Activated CD4-positive, CD25-positive, alpha-beta regulatory T cell treated with anti-CD3 and anti-CD28 coated beads, Interleukin-2, amount 50 U/mL, for 16 hours (primary cell): ENCODE results near the gene NTRK2.

ENCODE experiments used
- DNase-seq: peaks from one replicate; pipeline ENCODE4 v3.0.0-alpha.2; 2020; ENCODE audit warnings: low read depth, low spot score

The NTRK2 gene

DNA sequence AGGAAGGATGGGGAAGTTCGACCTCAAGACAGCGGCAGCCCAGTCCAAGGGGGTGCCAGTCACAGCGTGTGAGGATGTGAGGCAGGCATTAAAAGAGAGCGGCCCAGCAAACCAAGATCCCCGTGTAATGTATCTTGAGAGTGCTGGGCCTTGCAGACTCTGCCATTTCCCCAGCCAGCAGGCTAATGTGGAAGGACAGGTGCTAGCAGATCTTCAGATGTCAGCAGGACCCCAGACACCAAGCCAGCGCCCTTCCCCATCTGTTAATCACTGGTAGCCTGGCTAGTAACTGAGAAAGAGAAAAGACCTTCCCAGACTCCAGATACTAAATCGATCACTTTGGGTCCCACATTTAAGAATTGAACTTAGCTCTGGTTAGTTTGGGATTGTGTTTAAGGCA, 62.2 kb downstream of the NTRK2 start:
- DNase-seq = no peak

DNA sequence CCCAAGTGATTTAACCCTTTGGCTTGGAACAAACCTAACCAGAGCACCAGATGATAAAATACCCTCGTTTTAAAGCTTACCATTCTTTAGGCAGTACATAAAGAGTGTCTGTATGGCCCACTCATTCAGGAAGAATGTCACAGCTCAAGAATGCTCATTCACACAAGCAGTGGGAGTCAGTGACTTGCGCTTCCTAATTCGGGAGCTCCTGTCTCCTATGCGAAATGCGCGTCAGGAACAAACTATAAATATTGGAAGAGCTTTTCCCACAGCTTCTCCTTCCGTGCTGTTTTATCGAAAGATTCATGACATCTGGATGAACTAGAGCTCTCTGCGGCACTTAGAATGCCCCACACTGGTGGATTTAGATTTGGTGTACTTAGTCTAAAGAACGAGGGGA, 66.6 kb downstream of the NTRK2 start:
- no peak for DNase-seq

DNA sequence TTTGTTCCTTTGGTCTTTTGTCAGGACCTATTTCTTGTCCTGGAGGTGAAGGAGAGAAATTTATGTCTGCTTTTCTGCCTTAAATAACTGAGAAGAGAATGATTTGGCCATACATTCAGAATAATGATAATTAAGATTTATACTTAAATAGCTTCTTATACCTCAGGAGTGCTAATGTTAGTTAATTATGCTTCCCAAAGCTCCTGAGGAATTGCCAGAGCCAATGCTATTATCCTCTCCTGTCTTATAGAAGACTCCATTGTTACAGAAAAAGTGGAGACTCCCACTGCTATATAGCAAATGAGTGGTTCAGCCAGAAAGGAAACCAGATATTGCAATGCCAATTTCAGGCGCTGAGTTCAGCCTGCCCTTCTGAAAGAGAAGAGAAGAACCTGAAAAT, 67.0 kb downstream of the NTRK2 start:
- DNase-seq = no peak

DNA sequence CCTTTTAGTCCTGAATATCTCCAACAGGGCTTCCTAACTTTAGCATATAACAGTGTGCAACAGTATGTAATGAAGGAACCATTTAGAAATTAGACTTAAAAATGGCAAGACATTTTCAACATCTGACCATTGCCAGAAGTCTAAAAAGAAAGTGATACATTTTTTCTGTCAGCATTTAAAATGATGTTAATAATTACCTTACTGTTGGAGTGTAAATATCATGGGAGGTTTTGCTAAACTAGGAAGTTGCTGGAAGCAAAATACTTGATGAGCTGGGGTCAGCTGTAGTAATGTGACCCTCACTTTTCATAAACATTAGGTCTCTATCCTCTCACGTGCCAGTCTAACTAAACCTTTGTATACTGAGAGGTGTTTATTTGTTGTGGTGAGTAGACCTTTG, 68.8 kb downstream of the NTRK2 start:
- no peak for DNase-seq

DNA sequence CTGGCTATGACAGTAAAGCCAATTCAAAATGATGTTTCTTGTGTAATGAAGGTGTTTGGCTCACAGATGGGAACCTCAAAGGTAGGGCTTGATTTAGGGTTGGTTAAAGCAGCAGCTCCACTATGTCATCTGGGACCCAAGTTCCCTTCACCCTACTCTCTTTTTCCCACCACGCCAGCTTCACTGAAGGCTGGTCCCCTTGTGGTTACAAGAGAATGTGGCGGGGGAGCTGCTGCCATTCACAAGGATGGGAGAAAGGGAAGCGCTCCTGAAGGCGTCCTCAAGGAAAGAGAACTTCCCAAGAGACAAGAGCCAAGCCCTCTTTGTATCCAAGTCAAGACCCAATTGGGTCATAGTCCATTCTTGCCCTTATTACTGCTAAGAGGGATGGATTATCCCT, 72.7 kb downstream of the NTRK2 start:
- no peak for DNase-seq

DNA sequence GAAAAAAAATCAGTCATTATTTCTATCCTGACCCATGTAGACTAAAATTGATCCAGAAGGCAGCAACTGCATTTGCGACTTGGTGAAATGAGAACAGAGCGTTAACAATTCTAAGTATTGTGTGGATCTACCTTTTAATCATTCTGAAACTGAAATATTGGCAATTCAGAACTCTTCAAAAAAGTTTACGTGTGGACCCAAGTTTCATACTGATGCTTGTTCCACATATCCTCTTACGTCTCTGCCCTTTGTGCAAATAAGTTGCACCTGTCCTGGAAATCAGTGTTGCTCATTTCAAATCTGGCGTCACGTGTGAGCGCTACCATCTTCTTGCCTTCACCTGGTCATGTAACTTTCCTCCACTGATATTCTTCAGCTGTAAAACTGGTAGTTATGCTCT, 74.7 kb downstream of the NTRK2 start:
- DNase-seq = no peak

DNA sequence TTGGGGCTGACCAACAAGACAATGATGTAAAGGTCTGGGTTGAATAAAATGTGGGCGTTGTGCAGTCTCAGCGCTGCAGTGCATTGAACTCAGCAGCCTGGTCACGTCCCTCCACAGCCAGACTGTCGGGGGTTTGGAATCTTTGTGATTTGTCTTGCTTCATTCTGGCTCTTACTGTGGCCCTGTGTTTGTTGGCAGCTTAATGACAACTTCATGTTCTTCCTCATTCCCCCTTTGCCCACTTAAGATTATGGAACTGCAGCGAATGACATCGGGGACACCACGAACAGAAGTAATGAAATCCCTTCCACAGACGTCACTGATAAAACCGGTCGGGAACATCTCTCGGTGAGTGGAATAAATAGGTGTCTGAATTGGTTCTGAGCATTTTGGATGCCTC, 75.2 kb downstream of the NTRK2 start:
- no peak for DNase-seq

DNA sequence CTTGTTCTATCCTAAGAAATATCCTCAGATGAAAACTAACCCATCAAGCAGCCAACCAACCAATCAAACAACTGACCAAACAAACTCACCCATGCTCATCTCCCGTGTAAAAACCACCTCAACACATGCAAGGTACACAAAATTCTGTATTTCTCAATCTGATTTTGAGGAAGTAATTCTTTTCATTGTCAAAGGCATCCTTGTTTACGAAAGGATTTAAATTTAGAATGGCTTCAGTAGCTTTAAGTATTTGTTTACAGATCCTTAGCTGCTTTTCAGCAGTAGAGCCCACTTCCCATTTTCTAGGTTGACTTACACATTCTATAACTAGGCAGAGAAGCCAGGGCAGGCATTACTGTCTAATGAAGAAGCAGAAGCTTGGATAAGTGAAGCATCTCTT, 78.6 kb downstream of the NTRK2 start:
- DNase-seq = no peak

DNA sequence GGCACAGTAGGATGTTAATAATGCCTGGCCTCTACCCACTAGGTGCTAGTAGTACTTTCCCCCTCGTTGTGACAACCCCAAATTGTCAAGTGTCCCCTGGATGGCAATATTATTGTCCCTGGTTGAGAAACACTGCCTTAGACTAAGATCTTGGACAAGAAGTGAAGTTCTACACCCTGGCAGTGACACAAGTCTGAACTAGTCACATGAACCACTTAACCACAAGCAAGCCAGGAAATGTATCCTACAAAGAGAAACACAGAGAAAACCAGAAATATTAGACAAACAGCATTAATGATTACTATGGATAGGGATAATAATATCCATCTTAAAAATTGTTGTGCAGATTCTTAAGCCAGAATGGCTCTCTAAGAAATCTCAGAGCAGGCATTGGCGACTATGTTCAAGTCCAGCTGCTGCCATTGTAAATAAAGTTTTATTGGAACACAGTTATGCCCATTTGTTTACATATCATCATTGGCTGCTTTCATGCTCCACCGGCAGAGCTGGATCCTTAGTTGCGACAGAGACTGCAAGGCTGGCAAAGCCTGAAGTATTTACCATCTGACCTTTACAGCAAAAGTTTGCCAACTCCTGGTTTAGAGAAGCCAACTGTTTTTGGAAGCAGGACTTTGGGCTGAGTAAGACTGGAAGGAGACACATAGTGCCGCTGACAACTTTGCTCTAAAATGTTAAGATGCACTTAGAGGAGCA, 80.8 kb downstream of the NTRK2 start:
- DNase-seq = no peak

DNA sequence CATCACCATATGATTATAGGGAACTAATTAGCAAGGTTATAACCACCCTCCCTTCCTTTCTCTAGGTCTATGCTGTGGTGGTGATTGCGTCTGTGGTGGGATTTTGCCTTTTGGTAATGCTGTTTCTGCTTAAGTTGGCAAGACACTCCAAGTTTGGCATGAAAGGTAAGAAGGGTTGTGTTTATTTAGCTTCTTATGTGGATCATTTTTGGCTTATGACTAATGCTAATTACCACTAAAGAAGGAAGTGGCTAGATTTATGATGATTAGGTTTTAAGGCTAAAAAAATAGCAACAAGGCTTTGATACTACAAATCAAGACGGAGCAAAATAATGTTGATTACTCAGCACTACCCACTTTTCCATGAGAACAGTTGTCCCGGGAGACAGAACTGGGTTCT, 82.4 kb downstream of the NTRK2 start:
- no peak for DNase-seq

DNA sequence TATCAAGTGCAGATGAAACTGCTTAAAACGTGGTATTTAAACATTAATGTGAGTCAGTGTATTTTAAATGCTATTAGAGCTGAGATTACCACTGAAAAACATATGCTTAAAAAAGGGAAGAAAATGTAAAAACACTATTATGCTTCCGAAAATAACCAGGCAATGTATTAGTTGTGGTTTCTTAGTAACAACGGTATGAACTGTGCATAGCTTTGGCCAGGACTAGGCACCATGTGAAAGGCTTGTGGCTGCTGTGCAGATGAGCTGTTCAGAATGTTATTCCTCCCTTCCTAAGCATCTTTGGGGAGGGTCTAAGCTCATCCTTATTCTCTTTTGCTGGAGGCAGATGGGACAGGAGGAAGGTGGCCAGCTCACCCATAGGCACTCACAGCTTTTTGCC, 84.9 kb downstream of the NTRK2 start:
- no peak for DNase-seq

DNA sequence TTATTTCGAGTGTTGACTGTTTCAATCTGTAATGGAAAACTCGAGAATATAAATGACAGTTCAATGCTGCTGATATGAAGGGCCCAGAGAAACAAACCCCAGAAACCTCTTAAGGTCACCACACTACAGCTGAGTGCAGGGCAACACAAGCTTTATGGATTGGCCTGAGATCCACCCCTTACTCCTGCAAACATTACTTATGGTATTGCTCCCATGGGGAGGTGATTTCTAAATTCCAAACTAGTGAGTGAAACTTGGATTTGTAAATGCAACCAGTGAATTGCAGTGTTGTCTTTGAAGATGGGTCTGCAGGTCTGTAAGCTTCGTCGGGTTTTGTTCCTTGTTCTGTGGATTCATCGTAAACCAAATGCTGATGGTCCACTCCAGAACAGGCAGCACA, 85.4 kb downstream of the NTRK2 start:
- no peak for DNase-seq

DNA sequence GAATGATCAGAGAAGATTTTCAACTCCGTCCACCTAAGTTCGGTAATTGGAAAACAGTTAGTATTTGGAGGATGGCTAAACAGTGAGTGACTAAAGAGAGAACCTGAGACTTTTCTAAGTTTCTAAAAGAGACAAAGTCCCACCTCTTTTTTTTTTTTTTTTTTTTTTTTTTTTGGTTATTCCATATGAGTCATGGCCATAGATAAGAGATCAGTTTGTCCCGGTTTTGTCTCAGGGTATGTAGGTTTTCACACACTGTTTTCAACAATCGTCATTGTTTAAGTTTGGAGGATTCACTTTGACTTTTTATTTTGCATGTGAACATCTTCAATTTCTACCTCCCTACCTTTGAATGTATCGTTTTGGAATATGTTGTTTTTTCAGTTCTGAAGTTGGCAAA, 85.9 kb downstream of the NTRK2 start:
- no peak for DNase-seq

DNA sequence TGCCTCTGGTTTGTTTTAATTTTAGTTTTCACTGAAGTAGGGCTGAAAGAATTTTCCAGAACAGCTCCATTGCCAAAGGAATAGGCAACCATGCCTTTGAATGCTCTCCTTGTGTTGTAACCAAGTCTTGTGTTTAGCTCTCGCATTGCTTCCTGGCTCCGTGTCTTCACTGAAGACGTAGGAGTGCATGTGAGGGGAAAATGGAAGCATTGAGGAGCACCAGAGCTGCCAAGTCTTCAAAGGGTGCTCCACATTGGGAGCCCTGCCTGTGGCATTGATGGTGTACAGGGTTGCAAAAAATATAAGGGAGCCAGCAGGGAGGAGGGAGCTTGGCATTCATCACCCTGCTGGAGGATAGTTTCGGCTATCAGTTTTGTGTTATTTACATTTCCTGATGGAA, 86.6 kb downstream of the NTRK2 start:
- DNase-seq = no peak

DNA sequence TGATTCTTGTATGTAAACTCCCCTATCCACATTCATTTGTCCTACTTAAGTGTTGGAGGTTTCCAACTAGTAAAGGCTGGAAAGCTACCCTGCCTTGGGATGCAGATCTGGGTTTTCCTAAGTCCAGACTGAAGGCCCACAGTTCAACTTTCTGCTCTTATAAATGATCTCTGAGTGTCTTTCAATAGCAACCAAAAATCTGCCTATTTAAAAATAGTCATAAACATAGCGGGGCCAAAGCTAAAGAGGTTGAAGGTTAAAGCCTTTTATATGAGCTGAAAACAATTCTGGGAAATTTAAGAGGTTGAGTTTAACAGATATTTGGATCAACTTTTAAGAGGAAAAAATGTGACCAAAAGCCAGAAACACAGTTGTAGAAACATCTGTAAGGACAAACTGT, 87.2 kb downstream of the NTRK2 start:
- no peak for DNase-seq

DNA sequence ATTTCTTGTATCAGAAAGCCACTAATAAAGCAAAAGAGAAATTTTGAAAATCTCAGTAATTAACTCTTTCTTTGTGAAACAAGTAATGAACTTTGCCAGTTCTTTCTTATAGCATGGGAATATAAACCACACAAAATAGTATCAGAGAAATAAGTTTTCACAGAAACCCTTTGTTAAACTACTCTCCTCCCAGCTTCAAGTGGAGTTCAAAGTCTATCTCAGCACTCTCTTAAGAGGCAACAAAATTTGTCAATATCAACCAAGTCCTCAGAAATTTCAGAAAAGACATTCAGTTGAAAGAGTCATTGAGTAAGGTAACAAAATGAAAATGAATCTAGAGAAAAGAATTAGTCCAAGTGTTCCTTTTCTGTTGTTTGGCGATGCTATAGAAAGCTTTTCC, 89.3 kb downstream of the NTRK2 start:
- DNase-seq = no peak

DNA sequence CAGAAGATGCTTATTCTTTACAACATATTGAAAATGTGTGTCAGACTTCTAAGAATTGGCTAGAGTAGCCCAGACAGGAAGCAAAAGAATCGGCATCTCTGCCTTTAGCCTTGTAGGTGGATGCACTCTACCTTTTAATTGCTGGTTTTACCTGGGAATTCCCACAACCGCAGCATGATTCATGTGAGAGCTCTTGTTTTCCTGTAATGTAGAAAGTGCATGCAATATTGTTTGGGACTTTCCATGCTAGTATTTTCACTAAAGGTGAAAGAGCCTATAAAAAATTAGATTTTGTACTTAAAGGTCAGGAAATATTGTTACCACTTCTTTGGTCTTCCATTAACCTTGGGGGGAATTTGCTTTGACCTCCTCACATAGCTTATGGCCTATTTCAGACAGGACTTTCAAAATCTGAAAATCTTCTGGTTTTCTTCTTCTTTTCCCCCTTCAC, 89.8 kb downstream of the NTRK2 start:
- DNase-seq = no peak

DNA sequence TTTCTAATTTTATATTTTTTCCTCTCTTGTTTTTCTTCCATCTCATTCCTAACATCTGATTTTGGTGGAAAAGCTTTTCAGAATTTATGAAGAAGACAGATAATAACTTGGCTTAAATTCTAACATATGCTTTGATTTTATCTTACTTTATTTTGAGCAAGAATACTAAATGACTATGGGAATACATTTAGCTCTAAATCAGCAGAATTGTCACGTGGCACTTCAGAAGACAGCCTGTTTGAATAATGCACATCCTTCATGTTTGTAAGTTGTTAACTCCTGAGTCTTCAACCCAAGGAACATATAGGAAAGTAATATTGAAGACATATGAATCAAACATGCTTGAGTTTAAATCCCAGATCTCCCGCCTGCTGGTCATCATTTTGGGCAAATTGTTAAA, 90.3 kb downstream of the NTRK2 start:
- no peak for DNase-seq

DNA sequence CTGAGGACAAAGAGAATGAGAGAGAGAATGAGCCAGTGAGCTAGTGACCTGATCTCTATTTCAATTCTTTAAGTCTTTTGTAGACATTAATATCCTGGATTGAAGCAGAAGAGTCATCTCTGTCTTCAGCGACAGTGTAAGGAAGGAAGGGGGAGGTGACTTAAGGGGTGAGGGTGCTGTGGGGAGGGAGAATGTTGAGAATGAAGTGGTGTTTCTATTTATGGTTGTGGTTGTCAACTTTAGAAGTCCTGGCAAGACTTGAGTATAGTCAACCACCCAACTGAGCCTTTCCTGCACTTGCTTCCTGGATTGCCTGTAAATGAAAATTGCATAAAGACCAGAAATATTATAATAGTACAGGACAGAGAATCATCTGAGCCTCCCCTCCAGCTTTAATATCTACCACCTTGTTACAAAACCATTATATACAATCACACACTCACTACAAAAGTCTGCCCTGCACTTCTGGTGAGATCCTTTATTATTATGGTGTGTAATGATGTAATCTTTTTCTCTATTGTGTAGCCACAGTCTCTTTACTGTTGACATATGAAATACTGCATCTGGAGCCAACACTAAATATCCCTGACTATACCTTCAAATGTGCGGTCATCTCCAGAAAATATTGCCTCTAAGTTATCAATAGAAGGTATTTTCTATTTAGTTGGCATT, 91.7 kb downstream of the NTRK2 start:
- DNase-seq = no peak

DNA sequence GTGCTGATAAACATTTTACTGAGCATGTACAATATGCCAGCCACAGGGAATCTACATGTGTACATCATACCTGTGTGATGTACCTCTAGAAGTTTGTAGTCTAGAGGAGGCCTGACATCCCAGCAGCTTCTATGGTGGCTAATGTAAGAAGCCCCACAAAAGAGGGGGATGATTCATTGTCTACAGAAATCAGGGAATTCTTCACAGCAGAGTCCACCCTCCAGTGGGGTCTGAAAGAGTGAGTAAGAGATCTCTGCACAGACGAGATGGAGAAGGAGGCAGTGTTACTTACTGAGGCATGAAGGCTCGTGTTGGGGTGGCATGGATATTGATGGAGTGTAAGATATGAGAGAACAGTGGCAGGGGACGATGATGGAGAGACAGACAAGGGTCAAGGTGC, 103.0 kb downstream of the NTRK2 start:
- DNase-seq = no peak

DNA sequence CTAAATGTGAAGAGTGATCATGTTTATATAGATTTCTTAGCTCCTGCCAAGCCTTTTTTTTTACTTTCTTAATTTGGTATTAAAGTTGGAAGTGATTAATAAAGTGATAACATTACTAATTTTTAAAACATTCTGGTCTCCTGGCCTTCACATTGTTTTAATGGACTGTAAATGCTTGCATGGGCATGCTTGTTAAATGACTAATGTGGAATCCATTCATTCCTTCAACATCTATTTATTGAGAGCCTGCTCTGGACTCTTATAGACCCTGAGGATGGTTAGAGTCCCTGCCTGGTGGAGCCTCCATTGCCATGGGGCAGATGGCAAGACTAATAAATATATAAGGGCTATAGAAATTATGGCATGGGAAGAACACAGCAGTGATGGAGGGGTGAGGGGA, 103.5 kb downstream of the NTRK2 start:
- DNase-seq = no peak

DNA sequence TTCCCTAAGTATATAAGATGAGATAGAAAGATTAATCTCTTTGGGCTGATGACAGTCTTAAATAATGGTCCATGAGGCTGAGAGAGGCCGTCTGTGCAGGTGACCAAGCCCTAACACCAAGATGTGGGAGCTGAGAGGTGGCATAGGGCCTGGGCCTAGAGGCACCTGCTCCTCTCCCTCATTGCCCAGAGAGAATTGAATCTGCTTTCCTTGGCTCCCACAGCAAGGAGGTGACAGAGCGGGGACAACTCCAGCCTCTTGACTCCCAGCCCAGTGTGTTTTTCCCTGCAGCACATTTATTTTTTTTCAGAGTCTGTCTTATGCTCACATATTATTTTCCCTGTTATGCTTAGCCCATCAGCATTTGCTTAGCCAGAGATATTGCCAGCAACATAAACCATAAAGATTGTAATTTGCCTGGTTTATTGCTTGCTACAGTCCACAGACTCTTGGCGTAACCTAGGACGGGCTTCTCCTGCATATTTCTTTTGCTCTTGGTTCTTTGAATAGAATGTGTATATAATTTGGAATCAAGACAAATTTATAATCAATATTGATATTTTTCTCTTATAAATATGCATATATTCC, 105.6 kb downstream of the NTRK2 start:
- DNase-seq = no peak

DNA sequence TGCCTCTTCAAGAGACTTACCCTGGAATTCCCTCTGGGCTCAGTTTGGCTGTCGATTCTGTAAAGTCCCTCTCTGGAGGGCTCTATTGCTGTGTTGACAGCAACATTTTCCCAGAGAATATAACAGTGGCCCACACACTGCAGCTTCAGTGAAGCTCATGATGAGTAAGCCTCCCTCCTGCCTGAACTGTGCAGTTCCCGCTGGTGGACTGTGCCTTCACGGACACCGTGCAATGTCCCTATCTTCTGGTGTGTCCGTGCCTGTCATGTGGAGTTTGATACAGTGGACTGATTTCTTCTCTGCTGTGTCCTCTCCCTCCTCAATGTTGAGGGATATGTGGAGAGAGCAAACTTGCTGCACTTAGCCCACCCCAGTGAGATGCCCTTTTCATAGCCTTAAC, 109.0 kb downstream of the NTRK2 start:
- no peak for DNase-seq
